SK-N-SH (cell line): ENCODE data around the gene GRIK1. TPM values are rescaled to one million over a fixed set of nuclear protein-coding genes. Genes with fewer than 3 reads are reported as not detected.

Experiments
- CTCF ChIA-PET: fragments of 300-600, 350-600 bp; formaldehyde crosslinking; extraction: SDS; loops from one replicate; lab custom pipeline; 2021; lab: Yijun Ruan, JAX
- POLR2A ChIA-PET: fragments of 350-600 bp; sonication (Branson Sonifier 250); formaldehyde crosslinking; extraction: SDS; loops from one replicate; lab custom pipeline; 2020; ENCODE audit warnings: antibody characterized with exemption, inconsistent platforms; lab: Yijun Ruan, JAX
- DNase-seq: peaks from one replicate; pipeline ENCODE4 v3.0.0; 2012
- H2AFZ ChIP-seq: fragments of 200-600 bp; sonication (generic); 2 replicates; pipeline ENCODE4 v1.8.1; 2016; ENCODE audit warnings: antibody characterized with exemption, mild to moderate bottlenecking, low read depth
- H3F3A ChIP-seq: fragments of 200-600 bp; sonication (generic); replicated peaks from 2 replicates; pipeline ENCODE3; 2016; ENCODE audit warnings: antibody characterized with exemption, mild to moderate bottlenecking; ENCODE audit not compliant: insufficient read depth
- H3K27ac ChIP-seq, 2 experiments: fragments of 200-500 bp in 1 of 2; fragments of 200-600 bp in 1 of 2; sonication (Bioruptor generic) in 1 of 2; sonication (generic), shearing (Covaris generic) in 1 of 2; 2 replicates each; pipeline versions ENCODE4 v1.5.1 to v1.6.1; 2014 to 2016; ENCODE audit warnings: low read depth in 2 of 2, inconsistent platforms in 1 of 2, low read length in 1 of 2, mild to moderate bottlenecking in 1 of 2, mixed read lengths in 1 of 2
- H3K27me3 ChIP-seq: fragments of 200-600 bp; sonication (generic), shearing (Covaris generic); 2 replicates; pipeline ENCODE4 v1.6.1; 2016; ENCODE audit warnings: mixed run types; ENCODE audit not compliant: insufficient read depth
- H3K36me3 ChIP-seq, 2 experiments: fragments of 200-500 bp in 1 of 2; fragments of 200-600 bp in 1 of 2; sonication (Bioruptor generic) in 1 of 2; sonication (generic) in 1 of 2; replicated peaks in 1 of 2; 2 replicates each; pipeline versions ENCODE3 to v1.5.1; 2014 to 2016; ENCODE audit warnings: low read length in 1 of 2, mild to moderate bottlenecking in 1 of 2; ENCODE audit not compliant: insufficient read depth in 2 of 2, control insufficient read depth in 1 of 2
- H3K4me1 ChIP-seq, 2 experiments: fragments of 200-500 bp in 1 of 2; fragments of 200-600 bp in 1 of 2; sonication (Bioruptor generic) in 1 of 2; sonication (generic), shearing (Covaris generic) in 1 of 2; 2 replicates each; pipeline versions ENCODE4 v1.5.1 to v1.6.1; 2014 to 2016; ENCODE audit warnings: low read depth in 1 of 2, low read length in 1 of 2, mixed run types in 1 of 2; ENCODE audit not compliant: insufficient read depth in 2 of 2, control insufficient read depth in 1 of 2
- H3K4me2 ChIP-seq: fragments of 200-600 bp; sonication (generic), shearing (Covaris generic); 2 replicates; pipeline ENCODE4 v1.6.1; 2017; ENCODE audit warnings: mixed run types
- H3K4me3 ChIP-seq, 2 experiments: fragments of 200-500 bp in 1 of 2; fragments of 200-600 bp in 1 of 2; sonication (Bioruptor generic) in 1 of 2; sonication (generic), shearing (Covaris generic) in 1 of 2; 2 replicates each; pipeline versions ENCODE4 v1.5.1 to v1.8.1; 2014 to 2016; ENCODE audit warnings: low read depth in 2 of 2, inconsistent platforms in 1 of 2, low read length in 1 of 2, mild to moderate bottlenecking in 1 of 2, mixed read lengths in 1 of 2, moderate library complexity in 1 of 2
- H3K79me2 ChIP-seq: fragments of 200-600 bp; sonication (generic); 2 replicates; pipeline ENCODE4 v1.8.1; 2017; ENCODE audit warnings: mild to moderate bottlenecking; ENCODE audit not compliant: insufficient read depth
- H3K9ac ChIP-seq: fragments of 200-600 bp; sonication (generic); 2 replicates; pipeline ENCODE4 v1.6.1; 2017; ENCODE audit warnings: mixed run types
- H3K9me2 ChIP-seq: fragments of 200-600 bp; sonication (generic); 2 replicates; pipeline ENCODE4 v1.6.1; 2017; ENCODE audit warnings: mixed run types
- H3K9me3 ChIP-seq: fragments of 200-600 bp; sonication (generic); 2 replicates; pipeline ENCODE4 v1.6.1; 2017; ENCODE audit warnings: mixed run types, mild to moderate bottlenecking, moderate library complexity
- H4K20me1 ChIP-seq: fragments of 200-600 bp; sonication (generic); 2 replicates; pipeline ENCODE4 v1.6.1; 2017; ENCODE audit warnings: mild to moderate bottlenecking, mixed run types; ENCODE audit not compliant: insufficient read depth
- CHD2 ChIP-seq: fragments of 150-350 bp; IDR thresholded peaks from 2 replicates; pipeline ENCODE4 v1.6.1; 2018; ENCODE audit warnings: low read length; ENCODE audit not compliant: partially characterized antibody
- CTCF ChIP-seq: fragments of 200-600 bp; sonication (generic); IDR thresholded peaks from 2 replicates; pipeline ENCODE4 v1.6.1; 2017; ENCODE audit warnings: antibody characterized with exemption, mild to moderate bottlenecking, moderate library complexity
- EZH2phosphoT487 ChIP-seq: fragments of 200-600 bp; sonication (generic); IDR thresholded peaks from 2 replicates; pipeline ENCODE4 v1.6.1; 2017; ENCODE audit warnings: low read depth, mixed run types, mild to moderate bottlenecking, antibody characterized with exemption, moderate library complexity, borderline replicate concordance
- FOXJ3 ChIP-seq: sonication (generic); formaldehyde crosslinking; IDR thresholded peaks from 2 replicates; pipeline ENCODE4 v1.5.1; 2020; ENCODE audit warnings: mild to moderate bottlenecking, missing genetic modification reagents
- FOXM1 ChIP-seq: IDR thresholded peaks from 2 replicates; pipeline ENCODE4 v1.4.0; 2012; ENCODE audit warnings: low read depth, mild to moderate bottlenecking
- GABPA ChIP-seq: IDR thresholded peaks from 2 replicates; pipeline ENCODE4 v1.4.0; 2012; ENCODE audit warnings: low read depth, mild to moderate bottlenecking
- GATA2 ChIP-seq: sonication (generic); formaldehyde crosslinking; IDR thresholded peaks from 2 replicates; pipeline ENCODE4 v1.5.0; 2020; ENCODE audit warnings: mild to moderate bottlenecking, missing genetic modification reagents
- MXI1 ChIP-seq: IDR thresholded peaks from 2 replicates; pipeline ENCODE4 v1.6.1; 2012; ENCODE audit warnings: mild to moderate bottlenecking, low read depth, low read length, improper control_type of control experiment
- NRF1 ChIP-seq: IDR thresholded peaks from 2 replicates; pipeline ENCODE4 v1.6.1; 2012; ENCODE audit warnings: low read depth, mild to moderate bottlenecking, low read length
- POLR2AphosphoS5 ChIP-seq: IDR thresholded peaks from 2 replicates; pipeline ENCODE4 v1.6.1; 2012; ENCODE audit warnings: low read depth, low read length
- RAD21 ChIP-seq: IDR thresholded peaks from 2 replicates; pipeline ENCODE4 v1.6.1; 2012; ENCODE audit warnings: mild to moderate bottlenecking, low read length
- RCOR1 ChIP-seq: fragments of 150-350 bp; IDR thresholded peaks from 2 replicates; pipeline ENCODE4 v1.6.1; 2017; ENCODE audit warnings: antibody characterized with exemption, low read length
- REST ChIP-seq: IDR thresholded peaks from 2 replicates; pipeline ENCODE4 v1.6.1; 2012; ENCODE audit warnings: mild to moderate bottlenecking, low read depth, low read length, moderate library complexity
- RXRA ChIP-seq: IDR thresholded peaks from 2 replicates; pipeline ENCODE4 v1.4.0; 2012; ENCODE audit warnings: low read depth, mild to moderate bottlenecking, borderline replicate concordance
- SIN3A ChIP-seq: IDR thresholded peaks from 2 replicates; pipeline ENCODE4 v1.6.1; 2012; ENCODE audit warnings: low read depth, mild to moderate bottlenecking, low read length, moderate library complexity, borderline replicate concordance
- SMC3 ChIP-seq: IDR thresholded peaks from 2 replicates; pipeline ENCODE4 v1.6.1; 2012; ENCODE audit warnings: low read depth, low read length, improper control_type of control experiment
- TAF1 ChIP-seq: IDR thresholded peaks from 2 replicates; pipeline ENCODE4 v1.6.1; 2012; ENCODE audit warnings: low read depth, mild to moderate bottlenecking, low read length, moderate library complexity, borderline replicate concordance
- TCF12 ChIP-seq: IDR thresholded peaks from 2 replicates; pipeline ENCODE4 v1.4.0; 2012
- WGBS: methylation state at CpG from one replicate; pipeline ENCODE4 v1.1.6; 2017; ENCODE audit warnings: low lambda C conversion rate; 5-methylcytosine and 5-hydroxymethylcytosine counted together
- polyA plus RNA-seq, 3 experiments: library from polyadenylated mRNA; depleted of rRNA; stranded (reverse); fragments of >200 nt; gene quantifications; 2 replicates each; pipeline ENCODE4 v1.2.3, GENCODE V29; 2012

Gene GRIK1
- polyA plus RNA-seq, 1 of the 3 experiments (the other 2 are of a cell fraction), result not detected

- TF ChIP-seq TAF1, result no peak
- TF ChIP-seq RXRA, result no peak
Measured at GRCh38 chr21:29851611-29852010, 88.2 kb downstream of the GRIK1 start (continued).

DNA sequence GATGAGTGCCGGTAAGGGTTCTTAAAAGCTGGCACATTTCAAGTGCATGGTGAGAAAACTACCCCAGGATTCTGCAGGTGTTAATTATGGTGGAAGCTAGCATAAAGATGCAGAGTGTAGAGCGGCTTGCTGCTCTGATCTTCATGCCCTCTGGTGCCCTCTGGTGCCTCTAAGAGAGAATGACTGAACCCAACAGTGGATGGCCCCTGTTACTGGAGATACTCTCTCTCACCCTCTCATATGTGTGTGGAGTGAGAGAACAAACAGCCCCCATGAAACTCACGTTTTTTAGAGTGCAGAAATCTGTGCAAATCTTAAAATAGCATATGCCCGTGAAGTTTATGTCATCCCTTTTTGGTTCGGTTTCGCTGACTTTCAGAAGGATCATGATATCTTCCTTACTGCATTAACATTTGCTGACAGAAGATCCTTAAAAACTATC, 90.0 kb downstream of the GRIK1 start:
- no peaks in the 10 kb centered on the region for H3K4me1 ChIP-seq
- no peak overlapping the region for H3K27ac ChIP-seq
- TF ChIP-seq REST, result no peak
- TF ChIP-seq RXRA, result no peak
- TF ChIP-seq RAD21, result peak; percentile 84
- TF ChIP-seq SIN3A, result no peak
- no peak for TF ChIP-seq TAF1
- no peak for TF ChIP-seq CHD2
- no peak for TF ChIP-seq TCF12
- no peak for TF ChIP-seq FOXJ3 (CRISPR knock-in tag)
- no peak for TF ChIP-seq RCOR1
- TF ChIP-seq CTCF, result peak; percentile 82
- TF ChIP-seq GATA2 (CRISPR knock-in tag), result no peak
- no peak for TF ChIP-seq EZH2phosphoT487
- no peak for TF ChIP-seq POLR2AphosphoS5
- peak; percentile 89 for TF ChIP-seq SMC3
- no peak for TF ChIP-seq FOXM1
- TF ChIP-seq GABPA, result no peak
- TF ChIP-seq MXI1, result no peak
- TF ChIP-seq NRF1, result no peak
- WGBS, result 19% methylated on average over 6 of the region's 6 CpGs
- CTCF ChIA-PET, result interaction anchor here (0.5 to 2.0 kb wide), 21 partner anchors 9 to 762 kb away, joined by 3 to 17 read pairs (median 4); no protein-coding TSS in a partner anchor
- DNase-seq, result peak; percentile 50
- POLR2A ChIA-PET, result no interaction called here
- H3K9ac ChIP-seq, result no peak overlapping the region
- H3K9me2 ChIP-seq, result no peaks in the 10 kb centered on the region
- H3F3A ChIP-seq, result no peaks in the 10 kb centered on the region
- no peak overlapping the region for H3K4me3 ChIP-seq
- no peaks in the 10 kb centered on the region for H3K27me3 ChIP-seq
- H3K4me2 ChIP-seq, result no peak overlapping the region
- H4K20me1 ChIP-seq, result no peaks in the 10 kb centered on the region
- no peak overlapping the region for H2AFZ ChIP-seq
- no peaks in the 10 kb centered on the region for H3K9me3 ChIP-seq
- H3K79me2 ChIP-seq, result no peaks in the 10 kb centered on the region
- no peaks in the 10 kb centered on the region for H3K36me3 ChIP-seq
